SKM-1 (cell line): ENCODE results near the gene CCNG1.
A peak's percentile ranks its signal among the peaks of the same experiment; 100 is the strongest.
"Not testable (repeated sequence)": the region's sequence is repeated elsewhere in the genome, so short reads cannot be mapped to it uniquely, and the experiment has no call there.

Experiments used
- DNase-seq: peaks from one replicate; lab custom pipeline; 2025; ENCODE audit not compliant: unreplicated experiment; lab: John Stamatoyannopoulos, UW

The CCNG1 gene

GRCh38 chr5:163437309-163438182 is at the start of gene CCNG1:
CCNG1 (plus strand) TSS chr5:163437595; CDS start chr5:163439257, 1,662 bp downstream.
- DNase-seq, result peak; percentile 94

GRCh38 chr5:163395792-163396191 is 41.6 kb upstream of the CCNG1 start:
- no peak for DNase-seq

GRCh38 chr5:163396818-163397340 is 40.5 kb upstream of the CCNG1 start:
- peak; percentile 60 for DNase-seq

- no peak for DNase-seq
These were observed 40.0 kb upstream of the CCNG1 start for GRCh38 chr5:163397354-163397753.

- DNase-seq, result no peak
These were observed 37.5 kb upstream of the CCNG1 start for GRCh38 chr5:163399923-163400322.

GRCh38 chr5:163401271-163401670 is 36.1 kb upstream of the CCNG1 start:
- no peak for DNase-seq

GRCh38 chr5:163402007-163402406 is 35.4 kb upstream of the CCNG1 start:
- no peak for DNase-seq

GRCh38 chr5:163404364-163405173 is 32.8 kb upstream of the CCNG1 start:
- DNase-seq, result no peak

GRCh38 chr5:163407034-163407655 is 30.2 kb upstream of the CCNG1 start:
- peak; percentile 21 for DNase-seq

- DNase-seq, result peak; percentile 49
These were observed 29.0 kb upstream of the CCNG1 start for GRCh38 chr5:163408311-163408923.

GRCh38 chr5:163409384-163409783 is 28.0 kb upstream of the CCNG1 start:
- no peak for DNase-seq

GRCh38 chr5:163410505-163410904 is 26.9 kb upstream of the CCNG1 start:
- DNase-seq, result no peak

- not testable (repeated sequence) for DNase-seq
These were observed 21.7 kb upstream of the CCNG1 start for GRCh38 chr5:163415673-163416072.

GRCh38 chr5:163424836-163425235 is 12.6 kb upstream of the CCNG1 start:
- DNase-seq, result no peak

- DNase-seq, result not testable (repeated sequence)
These were observed 11.3 kb upstream of the CCNG1 start for GRCh38 chr5:163426128-163426527.

GRCh38 chr5:163432544-163432943 is 4.9 kb upstream of the CCNG1 start:
- DNase-seq, result no peak

GRCh38 chr5:163433271-163433670 is 4.1 kb upstream of the CCNG1 start:
- DNase-seq, result no peak

- DNase-seq, result peak; percentile 10
These were observed 3.0 kb upstream of the CCNG1 start for GRCh38 chr5:163434401-163434866.

GRCh38 chr5:163436515-163436914 is 880 bp upstream of the CCNG1 start:
- DNase-seq, result no peak

- DNase-seq, result no peak
These were observed 435 bp upstream of the CCNG1 start for GRCh38 chr5:163437011-163437308.

GRCh38 chr5:163439092-163439425 is 1.7 kb downstream of the CCNG1 start:
- no peak for DNase-seq
